ENCODE measurements around the gene WNK4.
"Not testable (repeated sequence)": the region's sequence is repeated elsewhere in the genome, so short reads cannot be mapped to it uniquely, and the experiment has no call there.

WNK4 gene

GRCh38 chr17:42779936-42780850 is at the start of gene WNK4:
Gene WNK4, plus strand, starts transcription at chr17:42780610. Its CDS starts 89 bp downstream, at chr17:42780699.
- DNase-seq = no peak

GRCh38 chr17:42740699-42741098 is 39.7 kb upstream of the WNK4 start:
- DNase-seq = no peak

- not testable (repeated sequence) for DNase-seq
Measured at GRCh38 chr17:42742916-42743315, 37.5 kb upstream of the WNK4 start.

DNA sequence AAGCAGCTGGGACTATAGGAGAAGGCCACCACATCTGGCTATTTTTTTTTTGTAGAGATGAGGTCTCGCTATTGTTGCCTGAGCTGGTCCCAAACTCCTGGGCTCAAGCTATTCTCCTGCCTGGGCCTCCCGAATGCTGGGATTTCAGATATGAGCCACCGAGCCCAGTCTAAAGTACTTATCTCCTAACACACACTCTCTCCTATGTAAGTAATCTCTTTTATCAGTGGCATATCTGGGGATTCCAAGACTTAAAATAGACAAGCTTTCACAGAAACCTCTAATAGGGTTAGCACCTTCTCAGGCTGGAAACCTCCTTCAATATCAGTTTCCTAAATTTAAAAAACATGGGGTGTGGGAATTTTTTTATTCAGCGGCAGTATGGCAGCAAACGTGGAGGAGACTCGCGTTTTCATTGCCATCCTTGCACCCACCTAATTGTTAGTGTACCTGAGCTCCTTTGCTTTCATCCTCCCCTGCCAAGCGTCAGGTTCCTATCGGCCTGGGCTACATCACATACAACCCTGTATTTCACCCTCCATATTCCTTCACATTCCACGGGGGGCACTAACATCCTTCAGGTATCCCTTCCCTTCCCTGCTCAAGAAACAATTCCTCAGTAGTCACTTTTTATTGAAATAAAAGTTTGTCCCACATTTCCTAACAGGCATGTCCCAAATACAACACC is 36.7 kb upstream of the WNK4 start:
- DNase-seq = no peak

DNA sequence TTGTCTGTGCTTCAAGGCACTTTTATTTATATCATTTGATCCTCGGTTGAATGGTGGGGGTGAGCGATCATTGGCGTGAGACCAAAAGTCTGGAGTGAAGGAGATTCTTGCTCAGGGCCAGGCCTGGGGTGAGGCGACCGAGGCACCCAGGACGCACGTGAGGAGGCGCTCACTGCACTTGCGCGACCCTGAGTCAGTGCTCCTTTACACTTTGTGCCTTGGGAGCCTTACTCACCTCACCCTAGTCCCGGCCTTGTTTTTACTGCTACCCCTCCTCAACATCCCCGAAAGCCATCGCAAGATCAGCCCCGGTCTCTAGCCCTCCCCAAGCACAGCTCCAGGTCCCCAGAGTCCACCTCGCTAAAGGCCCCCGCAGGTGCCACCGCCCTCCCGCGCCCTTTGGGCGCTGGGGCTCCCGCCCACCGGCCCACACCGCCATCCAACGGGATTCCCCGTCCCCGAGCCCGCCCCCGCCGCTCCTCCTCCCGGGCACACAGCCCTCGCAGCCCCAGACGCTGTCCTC is 36.1 kb upstream of the WNK4 start:
- peak in 35 of 56 donors; percentile 7 to 90 (median 64) for DNase-seq

- peak; percentile 40 to 91 (median 82) for DNase-seq
Measured at GRCh38 chr17:42744806-42745617, 35.4 kb upstream of the WNK4 start, which contains the start of gene EZH1. Gene EZH1, minus strand, starts transcription at chr17:42745040. Its CDS starts 16,099 bp downstream, at chr17:42728941.

DNA sequence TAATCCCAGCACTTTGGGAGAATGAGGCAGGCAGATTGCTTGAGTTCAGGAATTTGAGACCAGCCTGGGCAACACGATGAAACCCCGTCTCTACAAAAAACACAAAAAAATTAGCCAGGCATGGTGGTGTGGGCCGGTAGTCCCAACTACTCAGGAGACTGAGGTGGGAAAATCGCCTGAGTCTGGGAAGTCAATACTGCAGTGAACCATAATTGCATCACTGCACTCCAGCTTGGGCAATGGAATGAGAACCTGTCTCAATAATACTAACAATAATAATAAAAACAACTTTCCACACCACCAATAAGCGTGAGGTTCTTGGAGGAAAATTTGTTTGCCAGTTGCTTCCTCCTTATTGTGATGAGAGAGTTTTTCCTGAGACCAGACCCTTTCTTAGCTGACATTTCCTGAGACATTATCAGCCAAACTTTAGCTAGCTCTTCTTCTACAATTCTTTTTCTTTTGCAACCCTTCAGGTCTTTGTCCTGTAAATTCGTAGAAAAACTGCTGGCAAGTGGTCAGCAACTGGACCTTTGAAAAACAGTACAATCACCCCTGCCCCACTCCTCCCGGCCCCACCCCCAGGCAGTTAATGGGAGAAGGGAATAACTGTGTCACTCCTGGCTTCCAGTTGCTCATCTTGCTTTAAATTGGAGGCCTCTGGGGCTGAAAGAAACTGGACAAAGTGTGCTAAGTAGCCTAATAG is 32.1 kb upstream of the WNK4 start:
- DNase-seq = no peak

- DNase-seq = peak in 2 of 56 donors; percentile 5 to 17
Measured at GRCh38 chr17:42748908-42749798, 31.3 kb upstream of the WNK4 start.

DNA sequence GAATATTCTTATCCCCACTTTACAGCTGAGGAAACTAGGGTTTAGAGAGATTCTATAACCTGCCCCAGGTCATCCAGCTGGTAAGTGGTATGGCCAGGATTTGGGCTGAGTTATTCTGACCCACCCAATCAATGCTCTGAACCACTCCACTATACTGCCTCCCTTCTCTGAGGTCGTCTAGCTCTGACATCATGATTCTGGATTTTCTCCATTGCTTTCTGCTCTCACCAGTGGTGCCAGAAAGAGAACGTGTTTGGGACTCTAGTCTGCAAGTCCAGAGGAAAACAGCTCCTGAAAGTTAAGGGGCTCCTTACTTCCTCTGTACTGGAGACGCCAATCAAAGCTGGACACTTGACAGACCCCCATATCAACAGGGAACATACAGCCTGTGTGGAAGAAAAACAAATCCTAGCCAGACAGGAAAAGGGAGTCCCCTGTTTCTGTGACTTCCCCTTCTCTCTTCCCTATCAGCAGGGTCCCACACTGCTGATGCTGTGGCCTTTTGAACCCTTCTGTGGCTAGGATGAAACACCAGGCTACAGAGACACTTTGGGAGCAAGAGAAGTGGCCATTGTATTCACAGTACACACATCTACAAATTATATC is 29.6 kb upstream of the WNK4 start:
- DNase-seq = no peak

DNA sequence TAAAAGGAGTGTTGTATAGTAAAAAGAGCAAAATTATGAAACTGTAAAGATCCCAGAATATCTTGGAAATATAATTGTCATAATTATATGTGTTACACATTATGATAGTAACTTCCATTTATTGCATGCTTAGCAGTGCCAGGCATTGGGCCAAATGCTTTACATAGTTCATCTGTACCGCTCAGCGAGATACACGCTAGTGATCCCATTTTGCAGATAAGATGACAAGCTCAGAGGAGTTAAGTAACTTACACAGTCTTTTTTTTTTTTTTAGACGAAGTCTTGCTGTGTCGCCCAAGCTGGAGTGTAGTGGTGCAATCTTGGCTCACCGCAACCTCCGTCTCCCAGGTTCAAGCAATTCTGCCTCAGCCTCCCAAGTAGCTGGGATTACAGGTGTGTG is 28.8 kb upstream of the WNK4 start:
- no peak for DNase-seq

- DNase-seq = no peak
Measured at GRCh38 chr17:42754782-42755181, 25.6 kb upstream of the WNK4 start.

- DNase-seq = no peak
Measured at GRCh38 chr17:42759982-42760651, 20.3 kb upstream of the WNK4 start.

DNA sequence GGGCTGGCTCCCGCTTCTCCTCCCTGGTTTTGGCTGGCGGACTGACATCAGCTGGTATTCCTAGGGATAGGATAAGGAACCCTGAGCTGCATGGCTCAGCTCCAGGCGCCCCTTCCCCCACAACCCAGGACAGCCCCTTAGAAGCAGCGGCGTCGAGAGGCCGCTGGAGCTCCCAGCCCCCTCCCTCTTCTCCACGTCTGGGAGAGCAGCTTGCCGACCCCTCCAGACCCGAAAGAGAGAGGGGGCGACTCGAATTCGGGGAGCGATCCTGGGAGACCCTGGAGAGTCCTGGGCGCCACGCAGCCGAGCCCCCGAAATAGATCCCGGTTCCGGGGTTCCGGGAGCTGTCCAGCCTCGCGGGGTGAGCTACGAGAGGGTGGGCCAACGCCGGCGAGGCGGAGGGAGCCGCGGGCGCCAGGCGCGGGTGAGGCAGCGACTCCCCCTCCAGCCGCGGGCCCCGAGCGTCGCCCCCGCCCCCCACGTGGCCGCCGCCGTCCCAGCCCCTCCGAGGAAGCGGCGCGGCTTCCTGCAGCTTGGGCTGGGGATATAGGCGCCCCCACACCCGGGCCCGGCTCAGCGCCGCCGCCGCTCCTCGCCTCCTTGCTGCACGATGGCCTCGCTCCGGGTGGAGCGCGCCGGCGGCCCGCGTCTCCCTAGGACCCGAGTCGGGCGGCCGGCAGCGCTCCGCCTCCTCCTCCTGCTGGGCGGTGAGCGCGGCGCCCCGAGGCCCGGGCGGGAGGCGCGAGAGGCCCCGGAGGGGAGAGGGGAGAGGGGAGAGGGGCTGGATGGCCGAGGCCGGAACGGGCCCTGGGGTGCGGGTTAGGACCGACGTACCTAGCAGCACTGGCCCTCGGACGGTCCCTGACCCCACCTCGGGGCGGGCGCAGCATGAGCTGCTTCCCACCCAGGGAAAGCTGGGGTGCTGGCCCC is 19.5 kb upstream of the WNK4 start, which contains the start of gene RAMP2:
RAMP2 (plus strand) TSS at position 576 of the 930 bp plus-strand sequence; CDS start at position 611, 35 bp downstream.
- no peak for DNase-seq

DNA sequence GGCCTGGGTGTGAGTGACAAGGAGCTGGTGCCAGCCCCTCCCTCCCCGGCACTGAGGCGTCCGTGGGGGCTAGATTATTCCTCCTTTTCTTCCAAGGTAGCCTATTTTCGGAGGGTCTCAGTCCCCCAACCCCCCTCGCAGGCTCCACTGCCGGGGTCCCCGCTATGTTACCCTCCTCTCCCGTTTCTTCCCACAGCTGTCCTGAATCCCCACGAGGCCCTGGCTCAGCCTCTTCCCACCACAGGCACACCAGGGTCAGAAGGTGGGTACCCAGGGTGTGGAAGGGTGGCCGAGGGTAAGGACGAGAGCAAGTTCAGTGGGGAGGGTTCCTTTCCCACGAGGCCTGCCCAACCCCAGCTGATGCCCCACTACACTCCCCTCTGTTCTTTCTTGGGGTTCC is 18.8 kb upstream of the WNK4 start:
- DNase-seq = no peak

- no peak for DNase-seq
Measured at GRCh38 chr17:42766124-42766523, 14.3 kb upstream of the WNK4 start.

DNA sequence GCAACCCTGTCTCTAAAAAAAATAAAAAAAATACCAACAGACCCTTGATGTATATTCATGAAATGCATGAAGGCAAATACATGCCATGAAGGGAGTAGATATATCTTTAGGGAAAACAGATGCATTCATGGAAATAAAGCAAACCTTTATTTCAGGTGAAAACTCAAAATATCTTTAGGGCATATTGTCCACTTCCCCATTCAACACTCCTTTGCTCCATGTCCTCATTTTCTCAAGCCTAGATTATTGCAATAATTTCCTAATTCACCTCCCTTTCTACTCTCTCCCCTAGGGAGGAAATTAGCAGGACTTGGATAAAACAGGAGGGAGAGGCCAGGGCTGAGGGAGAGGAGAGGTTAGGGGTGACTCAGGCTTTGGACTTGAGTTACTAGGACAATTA is 12.9 kb upstream of the WNK4 start:
- DNase-seq = no peak

DNA sequence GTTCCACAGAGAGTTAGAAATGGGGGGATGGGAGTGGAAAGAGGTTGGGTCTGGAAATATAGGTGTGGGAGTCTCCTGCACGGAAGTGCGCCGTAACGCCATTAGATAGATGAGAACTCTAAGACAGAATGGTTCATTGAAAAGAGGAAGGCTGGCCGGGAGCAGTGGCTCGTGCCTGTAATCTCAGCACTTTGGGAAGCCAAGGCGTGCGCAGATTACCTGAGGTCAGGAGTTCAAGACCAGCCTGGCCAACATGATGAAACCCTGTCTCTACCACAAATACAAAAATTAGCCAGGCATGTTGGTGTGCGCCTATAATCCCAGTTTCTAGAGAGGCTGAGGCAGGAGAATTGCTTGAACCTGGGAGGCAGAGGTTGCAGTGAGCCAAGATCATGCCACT is 12.4 kb upstream of the WNK4 start:
- not testable (repeated sequence) for DNase-seq

Measured in amygdala (tissue), 56 donors.